HCT116 (cell line): ENCODE results near the gene LPAR1. TPM values are rescaled to one million over a fixed set of nuclear protein-coding genes. Genes with fewer than 3 reads are reported as not detected.

ENCODE experiments used
- ATAC-seq: fragments of 200-7000 bp; cut with Tn5 transposase; 2 replicates; pipeline ENCODE4 v1.9.1; 2020; ENCODE audit warnings: mild to moderate bottlenecking, moderate library complexity
- BruUV-seq: library from RNA; stranded (reverse); fragments of 400-500 nt; replicated peaks from 2 replicates; lab custom pipeline; 2021; lab: Mats Ljungman, UMichigan
- CTCF ChIA-PET: fragments of 300-600 bp; sonication (Branson Sonifier 250); formaldehyde crosslinking; loops from one replicate; lab custom pipeline; 2021; ENCODE audit warnings: antibody characterized with exemption; lab: Charles Lee
- POLR2A ChIA-PET: fragments of 300-600, 350-600 bp; sonication (Branson Sonifier 250); formaldehyde crosslinking; loops from one replicate; lab custom pipeline; 2021; ENCODE audit warnings: antibody characterized with exemption; lab: Charles Lee
- RAD21 ChIA-PET, 2 experiments: fragments of 300-600 bp; sonication (Branson Sonifier 250); formaldehyde crosslinking; loops; one replicate each; lab custom pipeline; 2023; ENCODE audit warnings: low total read pairs in 2 of 2; ENCODE audit not compliant: uncharacterized antibody in 2 of 2, unreplicated experiment in 2 of 2, low non-redundant PET in 1 of 2; lab: Charles Lee
- DNase-seq: peaks from one replicate; pipeline ENCODE4 v3.0.0-alpha.2; 2010; ENCODE audit warnings: low read depth, low spot score
- H2AFZ ChIP-seq: fragments of 200-600 bp; shearing (Covaris generic), sonication (generic); 2 replicates; pipeline ENCODE4 v1.6.1; 2017; ENCODE audit warnings: low read depth, mixed run types, mixed read lengths, antibody characterized with exemption, low read length; ENCODE audit not compliant: poor library complexity, severe bottlenecking
- H3K27ac ChIP-seq: 2 replicates; pipeline ENCODE4 v1.5.1; 2012; ENCODE audit warnings: low read depth, low read length
- H3K27me3 ChIP-seq: fragments of 200-600 bp; sonication (generic); 2 replicates; pipeline ENCODE4 v1.6.1; 2016; ENCODE audit warnings: mixed run types, low read length, mixed read lengths; ENCODE audit not compliant: insufficient read depth
- H3K36me3 ChIP-seq, 2 experiments: fragments of 200-500 bp in 1 of 2; fragments of 200-600 bp in 1 of 2; sonication (Bioruptor generic) in 1 of 2; sonication (generic) in 1 of 2; 2 replicates each; pipeline versions ENCODE4 v1.5.1 to v1.6.1; 2014 to 2016; ENCODE audit warnings: low read length in 2 of 2, inconsistent platforms in 1 of 2, mixed read lengths in 1 of 2, mixed run types in 1 of 2; ENCODE audit not compliant: insufficient read depth in 2 of 2, control insufficient read depth in 1 of 2
- H3K4me1 ChIP-seq, 2 experiments: fragments of 200-600 bp in 1 of 2; sonication (generic) in 1 of 2; 2 replicates each; pipeline versions ENCODE4 v1.5.1 to v1.6.1; 2012 to 2017; ENCODE audit warnings: low read length in 2 of 2, inconsistent platforms in 1 of 2, mild to moderate bottlenecking in 1 of 2, mixed read lengths in 1 of 2, mixed run types in 1 of 2, moderate library complexity in 1 of 2; ENCODE audit not compliant: insufficient read depth in 2 of 2, control insufficient read depth in 1 of 2
- H3K4me2 ChIP-seq: fragments of 200-600 bp; sonication (generic); 2 replicates; pipeline ENCODE4 v1.6.1; 2017; ENCODE audit warnings: mixed run types, low read length, mixed read lengths
- H3K4me3 ChIP-seq, 2 experiments: fragments of 200-600 bp in 1 of 2; sonication (generic) in 1 of 2; replicated peaks in 1 of 2; 2 replicates each; pipeline ENCODE4 v1.5.1; 2011 to 2016; ENCODE audit warnings: low read length in 2 of 2, control low read depth in 1 of 2, low read depth in 1 of 2, mild to moderate bottlenecking in 1 of 2, mixed read lengths in 1 of 2, mixed run types in 1 of 2
- H3K79me2 ChIP-seq: fragments of 200-600 bp; sonication (generic); 2 replicates; pipeline ENCODE4 v1.6.1; 2017; ENCODE audit warnings: mild to moderate bottlenecking, mixed run types, low read length, moderate library complexity, mixed read lengths; ENCODE audit not compliant: insufficient read depth
- H3K9ac ChIP-seq: fragments of 200-600 bp; sonication (generic); 2 replicates; pipeline ENCODE4 v1.6.1; 2016; ENCODE audit warnings: low read length, mixed read lengths
- H3K9me2 ChIP-seq: fragments of 200-600 bp; sonication (generic), shearing (Covaris generic); 2 replicates; pipeline ENCODE4 v1.6.1; 2017; ENCODE audit warnings: mixed run types, mild to moderate bottlenecking, moderate library complexity; ENCODE audit not compliant: insufficient read depth
- H3K9me3 ChIP-seq, 2 experiments: fragments of 200-500 bp in 1 of 2; fragments of 200-600 bp in 1 of 2; sonication (Bioruptor generic) in 1 of 2; sonication (generic) in 1 of 2; 2 replicates each; pipeline ENCODE4 v1.6.1; 2014 to 2017; ENCODE audit warnings: low read length in 2 of 2, mixed read lengths in 2 of 2, inconsistent platforms in 1 of 2, low read depth in 1 of 2, mild to moderate bottlenecking in 1 of 2, mixed run types in 1 of 2, moderate library complexity in 1 of 2; ENCODE audit not compliant: control insufficient read depth in 1 of 2, insufficient read depth in 1 of 2
- H4K20me1 ChIP-seq: fragments of 200-600 bp; sonication (generic), shearing (Covaris generic); 2 replicates; pipeline ENCODE4 v1.6.1; 2017; ENCODE audit warnings: mixed run types, mild to moderate bottlenecking, moderate library complexity; ENCODE audit not compliant: insufficient read depth
- CBX3 ChIP-seq: IDR thresholded peaks from 2 replicates; pipeline ENCODE4 v1.6.1; 2012; ENCODE audit warnings: low read depth
- CEBPB ChIP-seq: IDR thresholded peaks from 2 replicates; pipeline ENCODE4 v1.6.1; 2012; ENCODE audit warnings: low read depth
- ELF1 ChIP-seq: IDR thresholded peaks from 2 replicates; pipeline ENCODE4 v1.6.1; 2012; ENCODE audit warnings: low read depth, borderline replicate concordance
- EZH2 ChIP-seq: fragments of 200-600 bp; sonication (generic); IDR thresholded peaks from 2 replicates; pipeline ENCODE4 v1.6.1; 2017; ENCODE audit warnings: antibody characterized with exemption, mixed run types
- EZH2phosphoT487 ChIP-seq: fragments of 200-600 bp; IDR thresholded peaks from 2 replicates; pipeline ENCODE4 v1.6.1; 2018; ENCODE audit warnings: antibody characterized with exemption, borderline replicate concordance
- FOSL1 ChIP-seq: IDR thresholded peaks from 2 replicates; pipeline ENCODE4 v1.6.1; 2012; ENCODE audit warnings: low read depth
- POLR2AphosphoS5 ChIP-seq: IDR thresholded peaks from 2 replicates; pipeline ENCODE4 v1.6.1; 2011; ENCODE audit warnings: mild to moderate bottlenecking, low read depth, low read length, moderate library complexity
- RAD21 ChIP-seq: IDR thresholded peaks from 2 replicates; pipeline ENCODE4 v1.6.1; 2012; ENCODE audit warnings: low read depth, mild to moderate bottlenecking
- SIN3A ChIP-seq: IDR thresholded peaks from 2 replicates; pipeline ENCODE4 v1.6.1; 2012; ENCODE audit warnings: low read depth
- SRF ChIP-seq: IDR thresholded peaks from 2 replicates; pipeline ENCODE4 v1.6.1; 2012; ENCODE audit warnings: low read depth
- TCF7L2 ChIP-seq: IDR thresholded peaks from 2 replicates; pipeline ENCODE4 v1.7.0; 2011; ENCODE audit warnings: borderline replicate concordance, inconsistent platforms; ENCODE audit not compliant: insufficient read depth, insufficient read length; ENCODE audit errors: extremely low read depth
- YY1 ChIP-seq: IDR thresholded peaks from 2 replicates; pipeline ENCODE4 v1.6.1; 2011; ENCODE audit warnings: low read length, low read depth, moderate library complexity, mild to moderate bottlenecking; ENCODE audit not compliant: insufficient replicate concordance; ENCODE audit errors: extremely low read depth
- ZNF274 ChIP-seq: fragments of 200-500 bp; sonication (Bioruptor generic); IDR thresholded peaks from 2 replicates; pipeline ENCODE4 v1.6.1; 2014; ENCODE audit warnings: mild to moderate bottlenecking, low read depth, low read length, inconsistent platforms
- intact Hi-C: fragments of 100-400 bp; cut with micrococcal nuclease; formaldehyde crosslinking; loops from 2 replicates; pipeline ENCODE4 v1.10.0; 2022
- total RNA-seq: library from RNA; stranded (reverse); gene quantifications from one replicate; pipeline ENCODE4 v1.2.1, GENCODE V29; 2021; ENCODE audit not compliant: unreplicated experiment
- TF ChIP-seq, protein P1 (sequence below), 3 experiments: fragments of 200-600 bp in 1 of 3; sonication (generic) in 1 of 3; IDR thresholded peaks in 2 of 3; conservative IDR thresholded peaks in 1 of 3; 2 replicates each; pipeline ENCODE4 v1.5.1; 2012 to 2017; ENCODE audit warnings: low read depth in 2 of 3, low read length in 2 of 3, antibody characterized with exemption in 1 of 3, borderline replicate concordance in 1 of 3, control low read depth in 1 of 3, mild to moderate bottlenecking in 1 of 3, mixed read lengths in 1 of 3, mixed run types in 1 of 3, moderate library complexity in 1 of 3; ENCODE audit not compliant: insufficient read depth in 1 of 3
- TF ChIP-seq, protein P2 (sequence below): IDR thresholded peaks from 2 replicates; pipeline ENCODE4 v1.6.1; 2012; ENCODE audit warnings: low read depth

Gene LPAR1
- total RNA-seq, 1 experiment from 2014 or later = 7.4 TPM

DNA sequence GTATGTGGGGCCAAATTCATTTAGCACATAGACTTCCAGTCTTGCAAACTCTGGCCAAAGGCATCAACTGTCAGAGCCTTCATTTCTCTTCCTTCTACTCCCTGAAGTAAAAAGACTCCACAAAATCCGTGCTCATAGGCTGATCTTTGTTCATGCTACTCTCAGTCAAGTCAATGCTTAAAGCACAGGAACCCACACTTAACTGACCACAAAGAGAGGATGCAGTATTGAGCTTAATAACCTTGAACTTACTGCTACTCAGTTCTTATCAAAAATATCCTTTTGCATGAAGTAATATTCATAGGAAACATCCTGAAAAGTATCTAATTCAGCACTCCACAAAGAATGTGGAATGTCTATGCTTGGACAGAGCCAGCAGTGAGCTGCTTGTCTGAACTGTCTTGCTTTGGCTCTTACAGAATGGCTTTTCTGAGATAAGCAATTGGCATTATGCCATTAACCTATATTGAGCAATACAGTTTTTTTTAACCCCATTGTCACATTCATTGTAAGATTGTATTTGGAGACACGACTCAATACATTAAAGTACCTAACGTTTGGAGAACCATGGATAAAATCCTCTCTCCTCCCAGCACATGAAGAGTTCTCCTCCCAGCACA is 21.7 kb downstream of the LPAR1 start (continued):
- TF ChIP-seq POLR2AphosphoS5 = no peak
- TF ChIP-seq, protein P1, sequence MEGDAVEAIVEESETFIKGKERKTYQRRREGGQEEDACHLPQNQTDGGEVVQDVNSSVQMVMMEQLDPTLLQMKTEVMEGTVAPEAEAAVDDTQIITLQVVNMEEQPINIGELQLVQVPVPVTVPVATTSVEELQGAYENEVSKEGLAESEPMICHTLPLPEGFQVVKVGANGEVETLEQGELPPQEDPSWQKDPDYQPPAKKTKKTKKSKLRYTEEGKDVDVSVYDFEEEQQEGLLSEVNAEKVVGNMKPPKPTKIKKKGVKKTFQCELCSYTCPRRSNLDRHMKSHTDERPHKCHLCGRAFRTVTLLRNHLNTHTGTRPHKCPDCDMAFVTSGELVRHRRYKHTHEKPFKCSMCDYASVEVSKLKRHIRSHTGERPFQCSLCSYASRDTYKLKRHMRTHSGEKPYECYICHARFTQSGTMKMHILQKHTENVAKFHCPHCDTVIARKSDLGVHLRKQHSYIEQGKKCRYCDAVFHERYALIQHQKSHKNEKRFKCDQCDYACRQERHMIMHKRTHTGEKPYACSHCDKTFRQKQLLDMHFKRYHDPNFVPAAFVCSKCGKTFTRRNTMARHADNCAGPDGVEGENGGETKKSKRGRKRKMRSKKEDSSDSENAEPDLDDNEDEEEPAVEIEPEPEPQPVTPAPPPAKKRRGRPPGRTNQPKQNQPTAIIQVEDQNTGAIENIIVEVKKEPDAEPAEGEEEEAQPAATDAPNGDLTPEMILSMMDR (IDR thresholded peaks at IDR 0.05 in 2 of 3, conservative IDR thresholded peaks at IDR 0.05 in 1 of 3; ENCODE audit: borderline replicate concordance in 1 of 3, insufficient read depth in 1 of 3, low read depth in 2 of 3, low read length in 2 of 3) = no peak

DNA sequence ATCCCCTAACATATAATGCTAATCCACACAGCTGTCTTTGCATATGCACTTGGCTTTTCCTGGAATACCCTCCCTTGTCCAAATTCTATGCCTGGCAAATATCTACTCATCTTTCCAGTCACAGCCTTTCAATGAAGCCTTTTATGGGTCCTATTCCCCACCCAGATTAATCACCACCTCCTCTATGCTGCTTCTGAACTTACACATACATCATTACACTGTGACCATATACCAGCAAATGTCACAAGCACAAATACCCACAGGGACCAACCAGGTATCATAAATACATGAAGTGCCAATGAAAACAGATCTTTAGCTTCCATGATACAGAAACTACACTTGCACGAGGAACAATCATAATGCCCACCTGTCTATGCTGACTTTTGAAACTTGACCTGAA is 22.3 kb downstream of the LPAR1 start:
- H3K4me2 ChIP-seq = no peak overlapping the region
- no peak for DNase-seq
- intact Hi-C loops = no loop called here

More for the DNA sequence above, 22.3 kb downstream of the LPAR1 start:
- no peaks in the 10 kb centered on the region for H3K9me3 ChIP-seq
- no peaks in the 10 kb centered on the region for H3K27me3 ChIP-seq
- ChIA-PET POLR2A (no interaction called here), CTCF (no interaction called here), RAD21 (no interaction called here)
- no peak overlapping the region for H2AFZ ChIP-seq
- TF ChIP-seq YY1 (no peak), CEBPB (no peak), ZNF274 (no peak), RAD21 (no peak), TCF7L2 (no peak), ELF1 (no peak), POLR2AphosphoS5 (no peak), EZH2 (no peak), FOSL1 (no peak), SIN3A (no peak), SRF (no peak), CBX3 (no peak), EZH2phosphoT487 (no peak)
- TF ChIP-seq, protein P2, sequence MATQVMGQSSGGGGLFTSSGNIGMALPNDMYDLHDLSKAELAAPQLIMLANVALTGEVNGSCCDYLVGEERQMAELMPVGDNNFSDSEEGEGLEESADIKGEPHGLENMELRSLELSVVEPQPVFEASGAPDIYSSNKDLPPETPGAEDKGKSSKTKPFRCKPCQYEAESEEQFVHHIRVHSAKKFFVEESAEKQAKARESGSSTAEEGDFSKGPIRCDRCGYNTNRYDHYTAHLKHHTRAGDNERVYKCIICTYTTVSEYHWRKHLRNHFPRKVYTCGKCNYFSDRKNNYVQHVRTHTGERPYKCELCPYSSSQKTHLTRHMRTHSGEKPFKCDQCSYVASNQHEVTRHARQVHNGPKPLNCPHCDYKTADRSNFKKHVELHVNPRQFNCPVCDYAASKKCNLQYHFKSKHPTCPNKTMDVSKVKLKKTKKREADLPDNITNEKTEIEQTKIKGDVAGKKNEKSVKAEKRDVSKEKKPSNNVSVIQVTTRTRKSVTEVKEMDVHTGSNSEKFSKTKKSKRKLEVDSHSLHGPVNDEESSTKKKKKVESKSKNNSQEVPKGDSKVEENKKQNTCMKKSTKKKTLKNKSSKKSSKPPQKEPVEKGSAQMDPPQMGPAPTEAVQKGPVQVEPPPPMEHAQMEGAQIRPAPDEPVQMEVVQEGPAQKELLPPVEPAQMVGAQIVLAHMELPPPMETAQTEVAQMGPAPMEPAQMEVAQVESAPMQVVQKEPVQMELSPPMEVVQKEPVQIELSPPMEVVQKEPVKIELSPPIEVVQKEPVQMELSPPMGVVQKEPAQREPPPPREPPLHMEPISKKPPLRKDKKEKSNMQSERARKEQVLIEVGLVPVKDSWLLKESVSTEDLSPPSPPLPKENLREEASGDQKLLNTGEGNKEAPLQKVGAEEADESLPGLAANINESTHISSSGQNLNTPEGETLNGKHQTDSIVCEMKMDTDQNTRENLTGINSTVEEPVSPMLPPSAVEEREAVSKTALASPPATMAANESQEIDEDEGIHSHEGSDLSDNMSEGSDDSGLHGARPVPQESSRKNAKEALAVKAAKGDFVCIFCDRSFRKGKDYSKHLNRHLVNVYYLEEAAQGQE = no peak
- TF ChIP-seq, protein P1 (IDR thresholded peaks at IDR 0.05 in 2 of 3, conservative IDR thresholded peaks at IDR 0.05 in 1 of 3; ENCODE audit: borderline replicate concordance in 1 of 3, insufficient read depth in 1 of 3, low read depth in 2 of 3, low read length in 2 of 3) = no peak
- ATAC-seq = no peak
- no peak overlapping the region for H3K27ac ChIP-seq
- H4K20me1 ChIP-seq = no peaks in the 10 kb centered on the region
- no TSS peak for BruUV-seq
- H3K9me2 ChIP-seq = no peaks in the 10 kb centered on the region
- no peaks in the 10 kb centered on the region for H3K4me1 ChIP-seq
- no peaks in the 10 kb centered on the region for H3K36me3 ChIP-seq
- H3K79me2 ChIP-seq = no peaks in the 10 kb centered on the region
- H3K9ac ChIP-seq = no peak overlapping the region
- no peak overlapping the region for H3K4me3 ChIP-seq
